Skeletal muscle satellite cell (primary cell): Measurements from ENCODE around the gene ELF3.

Experiments used
- H3K27me3 ChIP-seq: 2 replicates; pipeline ENCODE4 v1.7.0; 2013; ENCODE audit warnings: low read length; ENCODE audit not compliant: control insufficient read depth, insufficient read depth
- H3K36me3 ChIP-seq: 2 replicates; pipeline ENCODE4 v1.7.0; 2013; ENCODE audit warnings: mild to moderate bottlenecking, control low read depth, low read length; ENCODE audit not compliant: insufficient read depth
- H3K4me1 ChIP-seq: 2 replicates; pipeline ENCODE4 v1.7.0; 2013; ENCODE audit warnings: low read length; ENCODE audit not compliant: control insufficient read depth, insufficient read depth
- H3K4me2 ChIP-seq: 2 replicates; pipeline ENCODE4 v1.7.0; 2013; ENCODE audit warnings: mild to moderate bottlenecking, low read length
- H3K4me3 ChIP-seq: 2 replicates; pipeline ENCODE4 v1.7.0; 2013; ENCODE audit warnings: low read length
- H3K9ac ChIP-seq: 2 replicates; pipeline ENCODE4 v1.7.0; 2013; ENCODE audit warnings: mild to moderate bottlenecking, low read depth, low read length, moderate library complexity
- H3K9me3 ChIP-seq: replicated peaks from 2 replicates; pipeline ENCODE4 v1.7.0; 2013; ENCODE audit warnings: mild to moderate bottlenecking, control low read depth, low read length

ELF3 gene

DNA sequence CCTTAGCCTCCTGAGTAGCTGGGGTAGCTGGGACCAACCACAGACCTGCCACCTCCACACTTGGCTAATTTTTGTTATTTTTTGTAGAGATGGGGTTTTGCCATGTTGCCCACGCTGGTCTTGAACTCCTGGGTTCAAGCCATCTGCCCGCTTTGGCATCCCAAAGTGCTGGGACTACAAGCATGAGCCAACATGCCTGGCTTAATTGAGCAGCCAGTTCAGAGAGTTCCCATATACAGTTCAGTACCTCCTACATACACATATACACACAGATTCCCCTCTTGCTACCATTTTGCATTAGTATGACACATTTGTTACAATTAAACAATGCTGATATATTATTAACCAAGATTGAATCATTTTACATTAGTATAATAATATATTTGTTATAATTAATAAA is 25.0 kb upstream of the ELF3 start:
- Histone ChIP-seq H3K4me1 (peaks cover 17% of the 10 kb centered on the region), H3K4me3 (no peak overlapping the region), H3K4me2 (no peak overlapping the region), H3K36me3 (peaks cover 19% of the 10 kb centered on the region), H3K27me3 (no peaks in the 10 kb centered on the region), H3K9ac (no peak overlapping the region), H3K9me3 (no peaks in the 10 kb centered on the region)

DNA sequence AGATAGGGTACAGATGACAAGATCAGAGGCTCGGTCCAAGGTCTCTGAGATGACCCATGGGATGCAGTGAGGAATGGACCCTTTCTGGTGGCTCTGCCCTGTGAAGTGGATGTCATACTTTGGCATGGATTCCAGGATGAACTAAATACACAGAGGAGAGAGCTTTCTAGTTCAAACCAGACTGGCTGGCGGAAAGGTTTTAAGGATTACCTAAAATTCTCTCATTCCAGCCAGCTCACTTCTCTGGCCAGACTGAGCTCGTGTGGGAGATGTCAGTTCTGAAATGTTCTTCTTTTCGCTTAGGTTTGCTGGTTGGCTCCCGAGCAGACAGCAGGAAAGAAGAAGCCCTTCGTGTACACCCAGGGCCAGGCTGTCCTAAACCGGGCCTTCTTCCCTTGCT is 21.8 kb upstream of the ELF3 start:
- peaks cover 43% of the 10 kb centered on the region for H3K36me3 ChIP-seq
- no peaks in the 10 kb centered on the region for H3K9me3 ChIP-seq
- no peak overlapping the region for H3K4me3 ChIP-seq
- H3K4me2 ChIP-seq, result no peak overlapping the region
- H3K4me1 ChIP-seq, result peaks cover 9% of the 10 kb centered on the region
- no peak overlapping the region for H3K9ac ChIP-seq
- no peaks in the 10 kb centered on the region for H3K27me3 ChIP-seq

DNA sequence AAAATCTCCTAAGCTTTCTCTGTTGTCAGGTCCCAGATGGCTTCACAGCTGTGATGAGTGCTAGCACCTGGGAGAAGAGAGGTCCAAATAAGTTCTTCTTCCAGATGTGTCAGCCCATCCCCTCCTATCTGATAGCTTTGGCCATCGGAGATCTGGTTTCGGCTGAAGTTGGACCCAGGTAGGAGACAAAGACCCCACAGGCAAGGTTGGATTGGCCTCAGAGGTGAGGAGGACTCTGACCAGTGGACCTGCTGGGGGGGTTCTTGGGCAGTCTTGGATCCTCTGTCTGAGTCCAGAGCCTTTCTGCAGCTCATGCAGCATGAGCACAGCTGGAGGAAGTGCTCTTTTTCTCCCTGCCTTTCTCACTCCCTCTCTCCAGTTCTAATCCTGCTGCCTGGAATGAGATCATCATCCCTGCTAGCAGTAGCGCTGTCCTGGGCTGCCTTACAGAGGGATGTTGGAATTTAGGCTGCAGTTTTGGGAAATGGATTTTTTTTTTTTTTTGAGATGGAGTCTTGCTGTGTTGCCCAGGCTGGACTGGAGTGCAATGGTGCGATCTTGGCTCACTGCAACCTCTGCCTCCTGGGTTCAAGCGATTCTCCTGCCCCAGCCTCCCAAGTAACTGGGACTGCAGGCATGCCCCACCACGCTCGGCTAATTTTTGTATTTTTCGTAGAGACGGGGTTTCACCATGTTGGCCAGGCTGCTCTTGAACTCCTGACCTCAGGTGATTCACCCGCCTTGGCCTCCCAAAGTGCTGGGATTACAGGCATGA is 20.8 kb upstream of the ELF3 start:
- H3K4me3 ChIP-seq, result no peak overlapping the region
- no peaks in the 10 kb centered on the region for H3K4me1 ChIP-seq
- H3K9me3 ChIP-seq, result no peaks in the 10 kb centered on the region
- no peak overlapping the region for H3K4me2 ChIP-seq
- no peaks in the 10 kb centered on the region for H3K27me3 ChIP-seq
- no peak overlapping the region for H3K9ac ChIP-seq
- H3K36me3 ChIP-seq, result peaks cover 50% of the 10 kb centered on the region

DNA sequence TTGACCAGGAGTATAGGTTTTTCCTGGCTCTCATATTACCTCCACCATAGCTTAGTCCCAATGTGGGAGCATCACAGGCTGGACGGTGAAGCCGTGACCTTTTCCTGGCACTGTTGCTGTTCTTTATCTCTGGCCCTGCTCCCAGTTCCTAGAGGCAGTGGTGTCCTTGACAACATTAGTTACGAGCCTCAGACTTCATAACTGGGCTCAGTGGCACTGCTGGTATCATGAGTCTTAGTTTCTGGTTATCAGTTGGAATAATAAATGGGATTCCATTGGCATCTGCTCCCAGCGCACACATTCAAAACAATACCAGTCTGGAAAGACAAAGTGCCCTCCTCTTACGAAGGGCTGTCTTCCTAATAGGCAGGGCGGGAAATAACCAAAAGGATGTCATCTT is 20.0 kb upstream of the ELF3 start:
- Histone ChIP-seq H3K4me1 (no peaks in the 10 kb centered on the region), H3K9me3 (no peaks in the 10 kb centered on the region), H3K4me3 (no peak overlapping the region), H3K36me3 (peaks cover 50% of the 10 kb centered on the region), H3K4me2 (no peak overlapping the region), H3K27me3 (no peaks in the 10 kb centered on the region), H3K9ac (no peak overlapping the region)

DNA sequence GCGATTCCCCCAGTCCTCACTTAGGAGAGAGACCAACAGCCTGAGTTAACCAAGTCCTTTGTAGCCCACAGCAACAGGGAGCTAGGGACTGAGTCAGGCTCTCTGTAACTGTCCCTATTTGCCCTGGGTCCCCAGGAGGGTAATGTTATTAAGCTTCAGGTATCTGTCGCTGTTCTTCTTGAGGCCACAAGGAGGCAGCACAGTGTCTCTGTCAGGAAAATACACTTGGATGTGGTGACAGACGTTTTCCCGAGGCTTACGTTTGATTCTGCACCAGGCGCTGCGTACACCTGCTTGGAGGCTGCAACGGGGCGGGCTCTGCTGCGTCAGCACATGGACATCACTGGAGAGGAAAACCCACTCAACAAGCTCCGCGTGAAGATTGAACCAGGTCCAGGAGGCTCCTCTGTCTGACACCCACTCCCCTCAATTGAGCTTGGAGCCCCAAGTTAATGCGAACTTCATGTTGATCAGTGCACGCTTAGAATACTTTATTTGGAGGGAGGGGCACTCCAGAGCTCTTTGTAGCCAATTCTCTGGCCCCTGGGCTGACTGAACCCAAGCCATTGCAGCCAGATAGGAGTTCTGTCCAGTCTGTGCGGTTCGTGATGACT is 10.7 kb upstream of the ELF3 start:
- H3K4me2 ChIP-seq, result no peak overlapping the region
- no peak overlapping the region for H3K4me3 ChIP-seq
- peaks cover 64% of the 10 kb centered on the region for H3K36me3 ChIP-seq
- no peak overlapping the region for H3K9ac ChIP-seq
- no peaks in the 10 kb centered on the region for H3K9me3 ChIP-seq
- no peaks in the 10 kb centered on the region for H3K27me3 ChIP-seq
- no peaks in the 10 kb centered on the region for H3K4me1 ChIP-seq

DNA sequence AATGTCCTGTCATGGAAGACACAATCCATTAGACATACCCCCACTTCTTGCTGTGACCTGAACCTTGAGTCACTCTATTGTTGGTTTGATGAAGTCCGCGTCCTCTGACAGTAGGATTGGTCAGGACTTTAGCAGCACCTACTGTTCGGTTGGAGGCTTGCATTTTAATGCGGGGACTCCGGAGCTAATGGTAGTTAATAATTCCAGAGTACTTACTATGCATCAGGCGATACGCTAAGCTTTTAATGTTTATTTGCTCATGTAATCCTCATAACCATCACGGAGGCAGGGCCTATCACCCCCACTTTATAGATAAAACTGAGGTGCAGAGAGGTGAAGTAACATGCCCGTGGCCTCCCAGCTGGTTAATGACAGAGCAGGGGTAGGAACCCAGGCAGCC is 7.9 kb upstream of the ELF3 start:
- Histone ChIP-seq H3K36me3 (peaks cover 63% of the 10 kb centered on the region), H3K4me2 (no peak overlapping the region), H3K27me3 (no peaks in the 10 kb centered on the region), H3K4me1 (no peaks in the 10 kb centered on the region), H3K9ac (no peak overlapping the region), H3K9me3 (no peaks in the 10 kb centered on the region), H3K4me3 (no peak overlapping the region)

DNA sequence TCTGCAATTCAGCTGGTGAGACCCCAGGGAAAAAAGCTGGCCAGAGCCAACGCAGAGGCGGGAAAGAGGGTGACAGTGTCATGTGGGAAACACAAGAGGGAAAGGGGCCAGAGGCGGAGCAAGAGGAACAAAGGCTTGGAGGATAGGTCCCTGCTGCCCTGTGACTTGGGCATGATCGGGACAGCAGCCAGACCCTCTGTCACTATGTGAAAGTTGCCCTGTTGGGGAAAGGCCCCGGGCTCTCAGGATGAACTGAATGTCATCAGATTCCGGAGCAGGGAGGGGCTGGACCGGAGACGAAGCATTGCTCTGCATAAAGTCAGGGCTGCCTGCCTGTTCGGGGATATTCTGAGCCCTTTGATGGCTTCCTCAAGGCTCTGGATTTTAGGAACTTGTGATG is 5.7 kb upstream of the ELF3 start:
- Histone ChIP-seq H3K4me3 (no peak overlapping the region), H3K9me3 (no peaks in the 10 kb centered on the region), H3K27me3 (no peaks in the 10 kb centered on the region), H3K9ac (no peak overlapping the region), H3K36me3 (peaks cover 55% of the 10 kb centered on the region), H3K4me2 (no peak overlapping the region), H3K4me1 (no peaks in the 10 kb centered on the region)

DNA sequence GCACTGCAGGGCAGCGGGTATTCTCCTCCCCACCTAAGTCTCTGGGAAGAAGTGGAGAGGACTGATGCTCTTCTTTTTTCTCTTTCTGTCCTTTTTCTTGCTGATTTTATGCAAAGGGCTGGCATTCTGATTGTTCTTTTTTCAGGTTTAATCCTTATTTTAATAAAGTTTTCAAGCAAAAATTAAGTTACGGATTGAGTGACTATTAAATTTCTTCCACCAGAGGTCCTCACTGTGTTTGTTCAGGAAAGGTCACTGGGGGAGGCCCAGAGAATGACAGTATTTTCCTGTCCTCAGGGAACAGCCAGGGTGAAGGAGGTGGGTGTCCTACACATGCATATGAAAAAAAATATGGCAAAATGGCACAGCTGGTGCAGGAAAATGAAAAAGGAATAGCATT is 4.4 kb upstream of the ELF3 start:
- H3K36me3 ChIP-seq, result peaks cover 44% of the 10 kb centered on the region
- H3K4me3 ChIP-seq, result no peak overlapping the region
- H3K27me3 ChIP-seq, result peaks cover 8% of the 10 kb centered on the region

DNA sequence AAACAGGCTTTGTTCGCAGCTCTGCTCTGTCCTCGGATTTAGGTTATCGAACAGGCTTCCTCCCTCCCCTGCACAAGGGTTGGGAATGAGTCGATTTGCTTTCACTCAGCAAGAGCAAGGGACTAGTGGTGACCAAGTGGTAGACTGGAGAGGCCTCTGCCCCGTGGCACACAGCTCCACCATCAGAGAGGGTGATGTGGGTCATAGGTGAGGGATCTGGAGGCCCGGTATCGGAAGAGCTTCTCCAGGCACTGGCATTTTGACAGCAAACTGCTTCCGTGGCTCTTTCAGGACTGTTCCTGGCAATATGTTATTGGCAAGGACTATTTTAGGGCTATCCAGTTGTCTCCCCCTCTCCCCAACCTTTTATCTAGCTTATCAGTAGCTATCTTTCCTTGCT is 3.1 kb upstream of the ELF3 start:
- peaks cover 14% of the 10 kb centered on the region for H3K27me3 ChIP-seq
- H3K9me3 ChIP-seq, result no peaks in the 10 kb centered on the region
- no peak overlapping the region for H3K4me3 ChIP-seq
- no peak overlapping the region for H3K9ac ChIP-seq
- H3K4me2 ChIP-seq, result no peak overlapping the region
- H3K36me3 ChIP-seq, result peaks cover 37% of the 10 kb centered on the region
- no peaks in the 10 kb centered on the region for H3K4me1 ChIP-seq

More for the DNA sequence above, 4.4 kb upstream of the ELF3 start:
- Histone ChIP-seq H3K4me2 (no peak overlapping the region), H3K9ac (no peak overlapping the region), H3K9me3 (no peaks in the 10 kb centered on the region), H3K4me1 (no peaks in the 10 kb centered on the region)

DNA sequence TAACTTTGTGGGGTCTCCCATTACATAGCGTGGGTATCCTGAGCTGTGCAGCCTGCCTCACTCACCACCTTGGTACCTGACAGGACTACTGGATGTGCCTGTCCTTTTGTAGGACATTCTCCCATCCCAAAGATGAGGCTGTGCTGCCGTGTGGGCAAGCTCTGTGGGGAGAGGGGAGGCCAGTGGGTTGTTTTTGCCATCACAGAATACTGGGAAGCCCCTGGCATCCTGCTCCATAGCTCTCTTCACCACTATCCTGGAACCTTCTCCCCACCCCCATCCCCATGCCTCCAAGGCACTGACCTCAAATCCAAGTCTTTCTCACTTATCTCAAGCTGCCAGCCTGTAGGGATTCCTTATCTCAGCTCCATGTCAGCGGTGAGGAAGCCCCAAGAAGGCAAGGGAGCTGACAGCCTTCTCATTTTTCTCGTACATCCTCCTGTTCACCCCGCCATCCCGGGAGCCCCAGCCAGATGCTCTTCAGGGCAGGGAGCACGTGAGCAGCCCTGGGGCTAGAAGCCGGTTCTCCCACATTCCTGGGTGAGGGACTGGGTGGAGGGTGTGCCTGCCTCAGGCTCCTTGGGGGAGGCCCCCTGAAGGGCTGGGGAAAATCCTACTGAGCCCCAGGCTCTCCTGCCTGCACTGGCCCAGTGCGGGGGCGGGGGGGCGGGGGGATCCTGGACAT is 2.4 kb upstream of the ELF3 start:
- Histone ChIP-seq H3K36me3 (peaks cover 31% of the 10 kb centered on the region), H3K9me3 (no peaks in the 10 kb centered on the region), H3K4me3 (no peak overlapping the region), H3K27me3 (peaks cover 16% of the 10 kb centered on the region), H3K9ac (no peak overlapping the region), H3K4me1 (no peaks in the 10 kb centered on the region), H3K4me2 (no peak overlapping the region)

DNA sequence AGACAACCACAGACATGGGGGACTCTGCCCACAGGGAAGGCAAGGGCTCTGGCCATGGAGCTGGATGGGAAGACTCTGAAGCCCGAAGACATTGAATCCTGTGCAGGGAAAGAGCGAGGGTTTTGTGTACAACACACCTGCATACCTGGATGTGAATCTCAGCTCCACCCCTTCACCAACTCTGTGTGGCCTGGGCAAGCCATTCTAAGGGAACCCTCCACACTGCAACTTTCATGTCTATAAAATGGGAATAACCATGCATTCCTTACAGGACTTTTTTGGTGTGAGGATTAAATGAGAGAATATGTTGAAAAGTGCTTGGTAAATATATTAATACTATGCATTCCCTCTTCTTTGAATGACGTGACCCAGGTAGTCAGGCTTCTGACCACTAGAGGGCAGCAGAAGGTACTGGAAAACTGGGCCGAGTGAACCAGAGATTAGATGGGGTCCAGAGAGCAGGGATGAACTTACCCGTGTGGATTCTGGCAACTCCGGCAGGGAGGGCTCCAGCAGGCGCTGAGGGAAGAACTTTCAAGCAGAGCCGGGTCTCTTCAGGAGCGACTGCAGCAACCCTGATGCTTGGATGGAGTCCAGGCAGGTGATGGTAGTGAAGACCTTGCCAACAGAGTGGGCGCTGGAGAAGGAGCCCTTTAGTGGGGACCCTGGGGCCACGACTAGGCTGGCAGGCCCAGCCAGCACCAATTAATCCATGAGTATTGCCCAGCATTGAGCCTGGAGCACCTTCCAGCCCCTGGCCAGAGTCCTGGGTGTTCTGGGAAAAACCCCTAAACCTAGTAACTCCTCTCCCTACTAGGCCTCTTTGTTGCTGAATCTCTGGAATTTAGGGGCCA is 834 bp upstream of the ELF3 start:
- H3K4me3 ChIP-seq, result no peak overlapping the region
- H3K4me1 ChIP-seq, result no peaks in the 10 kb centered on the region
- no peaks in the 10 kb centered on the region for H3K9me3 ChIP-seq
- no peak overlapping the region for H3K9ac ChIP-seq
- H3K4me2 ChIP-seq, result no peak overlapping the region
- H3K36me3 ChIP-seq, result peaks cover 17% of the 10 kb centered on the region
- peaks cover 23% of the 10 kb centered on the region for H3K27me3 ChIP-seq
